Measurements from ENCODE around the gene MAP4K5.

- TF ChIP-seq MXI1 (IDR thresholded peaks at IDR 0.05; ENCODE audit: borderline replicate concordance, low read depth, low read length) (no peak), CTCF (conservative IDR thresholded peaks at IDR 0.05; ENCODE audit: low read depth, low read length) (no peak), POLR2A (IDR thresholded peaks at IDR 0.05; ENCODE audit: low read depth, low read length) (no peak), SMC3 (IDR thresholded peaks at IDR 0.05; ENCODE audit: low read depth, low read length) (no peak), USF2 (IDR thresholded peaks at IDR 0.05; ENCODE audit: low read depth, low read length) (no peak), RCOR1 (IDR thresholded peaks at IDR 0.05; ENCODE audit: insufficient replicate concordance, low read length) (no peak), MAFK (IDR thresholded peaks at IDR 0.05; ENCODE audit: low read depth, low read length) (peak; percentile 37; the same call in 1 of the 2 replicates), BHLHE40 (IDR thresholded peaks at IDR 0.05; ENCODE audit: low read depth, low read length) (no peak)
These were observed 79.2 kb downstream of the MAP4K5 start for GRCh38 chr14:50452979-50453705.

Data from IMR-90 (cell line).